ENCODE measurements around the gene CSAD.

Gene CSAD

GRCh38 chr12:53145383-53146260 is 35.1 kb downstream of the CSAD start:
- H3K27ac Mint-ChIP-seq = no peak overlapping the region
- no peak for DNase-seq (ENCODE audit: low spot score in 2 of 2)

GRCh38 chr12:53143355-53143754 is 37.4 kb downstream of the CSAD start:
- no peaks in the 10 kb centered on the region for H3K9me3 Mint-ChIP-seq
- H3K27ac Mint-ChIP-seq = no peak overlapping the region
- no peak for ATAC-seq (ENCODE audit: low read depth)
- no peak overlapping the region for H3K4me3 Mint-ChIP-seq
- H3K27me3 Mint-ChIP-seq = peaks cover 2% of the 10 kb centered on the region
- no peaks in the 10 kb centered on the region for H3K4me1 Mint-ChIP-seq
- no peak for DNase-seq (ENCODE audit: low spot score in 2 of 2)
- H3K36me3 Mint-ChIP-seq = peaks cover 2% of the 10 kb centered on the region

More at GRCh38 chr12:53145383-53146260, 35.1 kb downstream of the CSAD start:
- Mint-ChIP-seq H3K4me1 (no peaks in the 10 kb centered on the region), H3K9me3 (no peaks in the 10 kb centered on the region), H3K27me3 (no peaks in the 10 kb centered on the region), H3K4me3 (no peak overlapping the region), H3K36me3 (no peaks in the 10 kb centered on the region)
- no peak for ATAC-seq (ENCODE audit: low read depth)

DNA sequence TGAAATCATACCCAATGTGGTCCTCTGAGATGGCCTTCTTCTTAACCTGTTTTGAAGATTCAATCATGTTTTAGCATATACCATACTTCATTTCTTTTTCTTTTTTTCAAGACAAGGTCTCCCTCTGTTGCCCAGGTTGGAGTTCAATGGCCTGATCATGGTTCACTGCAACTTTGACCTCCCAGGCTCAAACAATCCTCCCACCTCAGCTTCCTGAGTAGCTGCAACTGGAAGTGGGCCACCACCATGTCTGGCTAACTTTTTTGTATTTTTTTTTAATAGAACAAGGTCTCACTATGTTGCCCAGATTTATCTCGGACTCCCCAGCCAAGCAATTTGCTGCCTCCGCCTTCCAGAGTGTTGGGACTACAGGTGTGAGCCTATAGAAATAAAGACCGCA is 47.0 kb downstream of the CSAD start:
- no peak for ATAC-seq (ENCODE audit: low read depth)
- Mint-ChIP-seq H3K36me3 (peaks cover under 1% of the 10 kb centered on the region), H3K4me3 (no peak overlapping the region), H3K4me1 (peaks cover 7% of the 10 kb centered on the region), H3K27ac (no peak overlapping the region), H3K27me3 (peaks cover 13% of the 10 kb centered on the region), H3K9me3 (no peaks in the 10 kb centered on the region)
- no peak for DNase-seq (ENCODE audit: low spot score in 2 of 2)

GRCh38 chr12:53131844-53132243 is 48.9 kb downstream of the CSAD start:
- Mint-ChIP-seq H3K4me1 (peaks cover 7% of the 10 kb centered on the region), H3K27ac (no peak overlapping the region), H3K36me3 (no peaks in the 10 kb centered on the region), H3K9me3 (no peaks in the 10 kb centered on the region), H3K4me3 (no peak overlapping the region), H3K27me3 (peaks cover 14% of the 10 kb centered on the region)
- DNase-seq (ENCODE audit: low spot score in 2 of 2) (no peak), ATAC-seq (ENCODE audit: low read depth) (no peak)

- ATAC-seq (ENCODE audit: low read depth) (no peak), DNase-seq (ENCODE audit: low spot score in 2 of 2) (no peak)
- Mint-ChIP-seq H3K27ac (no peak overlapping the region), H3K4me1 (peaks cover 7% of the 10 kb centered on the region), H3K4me3 (no peak overlapping the region), H3K27me3 (peaks cover 15% of the 10 kb centered on the region), H3K9me3 (no peaks in the 10 kb centered on the region), H3K36me3 (no peaks in the 10 kb centered on the region)
These were observed 51.8 kb downstream of the CSAD start for GRCh38 chr12:53128780-53129569.

- DNase-seq (ENCODE audit: low spot score in 2 of 2) = no peak
- ATAC-seq (ENCODE audit: low read depth) = no peak
- Mint-ChIP-seq H3K27ac (no peak overlapping the region), H3K36me3 (no peaks in the 10 kb centered on the region), H3K27me3 (peaks cover 17% of the 10 kb centered on the region), H3K4me1 (peaks cover 7% of the 10 kb centered on the region), H3K9me3 (no peaks in the 10 kb centered on the region), H3K4me3 (no peak overlapping the region)
These were observed 53.6 kb downstream of the CSAD start for GRCh38 chr12:53127169-53127568.

GRCh38 chr12:53124352-53124723 is 56.4 kb downstream of the CSAD start:
- Mint-ChIP-seq H3K4me1 (peaks cover 3% of the 10 kb centered on the region), H3K27me3 (peaks cover 11% of the 10 kb centered on the region), H3K9me3 (no peaks in the 10 kb centered on the region), H3K27ac (no peak overlapping the region), H3K4me3 (no peak overlapping the region), H3K36me3 (no peaks in the 10 kb centered on the region)
- no peak for ATAC-seq (ENCODE audit: low read depth)
- DNase-seq (ENCODE audit: low spot score in 2 of 2) = no peak

- Mint-ChIP-seq H3K4me1 (no peaks in the 10 kb centered on the region), H3K36me3 (no peaks in the 10 kb centered on the region), H3K27ac (no peak overlapping the region), H3K9me3 (no peaks in the 10 kb centered on the region), H3K27me3 (peaks cover 9% of the 10 kb centered on the region), H3K4me3 (no peak overlapping the region)
- DNase-seq (ENCODE audit: low spot score in 2 of 2) = no peak
- ATAC-seq (ENCODE audit: low read depth) = no peak
These were observed 57.0 kb downstream of the CSAD start for GRCh38 chr12:53123578-53124351.

GRCh38 chr12:53122961-53123468 is 57.7 kb downstream of the CSAD start:
- no peaks in the 10 kb centered on the region for H3K4me1 Mint-ChIP-seq
- H3K27ac Mint-ChIP-seq = no peak overlapping the region
- no peaks in the 10 kb centered on the region for H3K36me3 Mint-ChIP-seq
- DNase-seq (ENCODE audit: low spot score in 2 of 2) = no peak
- no peaks in the 10 kb centered on the region for H3K9me3 Mint-ChIP-seq
- no peak for ATAC-seq (ENCODE audit: low read depth)
- H3K27me3 Mint-ChIP-seq = peaks cover 9% of the 10 kb centered on the region
- no peak overlapping the region for H3K4me3 Mint-ChIP-seq

GRCh38 chr12:53120685-53121525 is 59.8 kb downstream of the CSAD start:
- Mint-ChIP-seq H3K27me3 (peaks cover 4% of the 10 kb centered on the region), H3K4me1 (no peaks in the 10 kb centered on the region), H3K27ac (no peak overlapping the region), H3K9me3 (no peaks in the 10 kb centered on the region), H3K36me3 (no peaks in the 10 kb centered on the region), H3K4me3 (no peak overlapping the region)
- DNase-seq (ENCODE audit: low spot score in 2 of 2) = no peak
- ATAC-seq (ENCODE audit: low read depth) = no peak

- H3K9me3 Mint-ChIP-seq = no peaks in the 10 kb centered on the region
- H3K4me3 Mint-ChIP-seq = no peak overlapping the region
- H3K36me3 Mint-ChIP-seq = no peaks in the 10 kb centered on the region
- H3K4me1 Mint-ChIP-seq = no peaks in the 10 kb centered on the region
- peaks cover 4% of the 10 kb centered on the region for H3K27me3 Mint-ChIP-seq
- DNase-seq (ENCODE audit: low spot score in 2 of 2) = no peak
- ATAC-seq (ENCODE audit: low read depth) = no peak
- no peak overlapping the region for H3K27ac Mint-ChIP-seq
These were observed 61.9 kb downstream of the CSAD start for GRCh38 chr12:53118751-53119300.

DNA sequence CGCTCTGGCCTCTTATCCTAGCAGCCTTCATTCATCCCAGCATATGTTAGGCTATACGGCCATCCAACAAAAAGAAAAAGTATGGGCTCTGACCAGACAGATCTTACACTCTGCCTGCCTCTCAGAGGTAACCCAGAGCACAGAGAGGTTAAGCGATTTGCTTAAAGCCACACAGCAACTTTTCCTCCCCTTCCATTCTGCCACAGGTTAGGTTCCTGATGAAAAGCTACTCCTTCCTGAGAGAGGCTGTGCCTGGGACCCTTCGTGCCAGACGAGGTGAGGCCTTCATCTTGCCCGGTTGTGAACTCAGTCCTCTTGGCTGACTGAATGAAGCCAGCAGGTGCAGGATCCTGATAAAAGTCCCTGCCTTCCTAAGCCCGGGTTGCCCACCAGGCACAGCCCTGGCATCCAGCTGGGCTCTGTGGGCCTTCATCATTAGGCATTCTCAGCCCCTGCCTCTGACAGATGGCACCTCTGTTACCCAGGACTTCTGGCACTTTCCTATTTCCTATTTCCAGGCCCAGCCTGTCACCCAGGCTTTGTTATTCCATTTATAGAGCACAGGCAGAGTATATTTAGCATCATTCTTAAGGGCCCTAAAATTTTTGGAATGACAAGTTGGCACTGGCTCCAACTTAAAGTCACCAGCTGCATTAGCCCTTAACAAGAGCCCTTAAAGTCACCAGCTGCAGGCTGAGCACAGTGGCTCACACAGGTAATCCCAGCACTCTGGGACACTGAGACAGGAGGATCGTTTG is 64.7 kb downstream of the CSAD start:
- Mint-ChIP-seq H3K27ac (no peak overlapping the region), H3K4me3 (no peak overlapping the region), H3K36me3 (no peaks in the 10 kb centered on the region), H3K27me3 (peaks cover 2% of the 10 kb centered on the region), H3K9me3 (no peaks in the 10 kb centered on the region), H3K4me1 (peaks cover 3% of the 10 kb centered on the region)
- DNase-seq (ENCODE audit: low spot score in 2 of 2) = no peak
- no peak for ATAC-seq (ENCODE audit: low read depth)
